ENCODE results near the gene PALD1. TPM values are rescaled to one million over a fixed set of nuclear protein-coding genes. Genes with fewer than 3 reads are reported as not detected.
"Not testable (repeated sequence)": the region's sequence is repeated elsewhere in the genome, so short reads cannot be mapped to it uniquely, and the experiment has no call there.

Gene PALD1
- total RNA-seq, 2 donors from 2014 or later, result 6.7 to 7.4 TPM

DNA sequence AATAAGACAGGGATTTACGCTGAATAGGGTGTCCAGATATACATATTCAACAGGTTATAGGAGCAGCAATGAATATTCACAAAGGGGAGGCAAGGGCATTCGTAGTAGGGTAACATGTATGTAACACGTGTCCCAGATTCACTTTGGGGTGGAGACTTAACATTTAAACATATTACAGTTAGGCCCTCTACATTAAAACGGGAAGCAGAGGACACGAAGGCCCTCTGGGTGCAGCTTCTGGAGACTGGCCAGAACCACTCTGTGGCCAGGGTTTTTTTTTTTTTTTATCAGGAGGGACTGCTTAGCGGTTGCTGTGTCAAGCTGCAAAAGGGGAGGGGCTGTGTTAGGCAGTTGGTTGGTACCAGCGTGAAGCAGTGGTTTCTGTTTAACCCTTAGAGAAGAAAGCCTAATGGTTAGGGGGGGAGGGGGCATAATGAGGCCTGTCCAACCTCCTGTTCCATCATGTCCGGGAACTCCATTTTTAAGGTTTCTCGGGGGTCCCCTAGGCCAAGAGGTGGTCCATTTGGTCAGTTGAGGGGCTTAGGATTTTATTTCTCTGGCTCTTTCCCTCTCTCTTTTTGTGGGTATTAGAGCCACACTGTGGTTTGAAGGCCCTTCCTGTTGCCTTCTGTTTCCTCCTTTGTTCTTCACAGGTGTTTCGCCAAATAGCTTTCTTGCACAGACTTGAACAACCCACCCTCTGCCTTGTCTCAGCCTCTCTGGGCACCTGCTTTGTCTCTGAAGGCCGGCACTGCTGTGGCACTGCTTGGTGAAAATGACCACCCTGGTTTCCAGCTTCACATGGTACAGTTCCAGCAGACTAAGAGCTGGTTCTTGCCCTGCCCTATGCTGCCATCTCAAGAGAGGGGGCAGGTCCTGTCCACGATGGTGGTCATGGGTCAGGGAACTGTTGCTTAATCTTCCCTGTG is 97.6 kb downstream of the PALD1 start:
- intact Hi-C loops (cut with DNase I), result no loop called here

DNA sequence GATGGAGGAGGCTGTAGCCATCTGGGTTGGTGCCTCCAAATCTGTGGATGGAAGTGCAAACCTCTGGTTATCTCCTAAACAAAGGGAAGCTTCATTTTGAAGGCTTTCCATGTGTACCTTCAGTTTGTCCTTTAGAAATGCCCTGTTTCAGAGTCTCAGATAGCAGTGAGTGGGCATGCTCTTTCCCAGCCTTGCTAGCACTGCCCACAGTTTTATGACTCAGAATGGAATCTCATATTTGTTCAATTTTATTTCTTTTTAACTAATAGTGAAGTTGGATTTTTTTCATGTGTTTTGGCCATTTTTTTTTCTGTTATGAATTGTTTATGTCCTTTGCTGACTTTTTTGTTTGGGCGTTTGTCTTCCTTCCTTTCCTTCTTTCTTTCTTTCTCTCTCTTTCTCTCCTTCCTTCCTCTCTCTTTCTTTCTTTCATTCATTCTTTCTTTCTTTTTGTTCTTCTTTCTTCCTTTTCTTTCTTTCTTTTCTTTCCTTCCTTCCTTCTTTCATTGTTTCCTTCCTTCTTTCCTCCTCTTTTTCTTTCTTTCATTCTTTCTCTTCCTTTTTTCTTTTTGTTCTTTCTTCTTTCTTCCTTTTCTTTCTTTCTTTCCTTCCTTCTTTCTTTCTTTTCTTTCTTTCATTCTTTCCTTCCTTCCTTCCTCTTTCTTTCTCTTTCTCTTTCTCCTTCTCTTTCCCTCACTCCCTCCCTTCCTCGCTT is 98.4 kb downstream of the PALD1 start:
- intact Hi-C loops (cut with DNase I), result no loop called here
- DNase-seq (ENCODE audit: low spot score), result no peak

More for the DNA sequence above, 97.6 kb downstream of the PALD1 start:
- peak; percentile 62 for DNase-seq (ENCODE audit: low spot score)

GRCh38 chr10:70578371-70578947 is 99.9 kb downstream of the PALD1 start:
- DNase-seq (ENCODE audit: low spot score), result no peak
- intact Hi-C loops (cut with DNase I), result no loop called here

GRCh38 chr10:70579234-70580002 is 100.9 kb downstream of the PALD1 start:
- DNase-seq (ENCODE audit: low spot score), result no peak

GRCh38 chr10:70581176-70581575 is 102.6 kb downstream of the PALD1 start:
- intact Hi-C loops (cut with DNase I), result not testable (repeated sequence)
- peak; percentile 67 for DNase-seq (ENCODE audit: low spot score)

More at GRCh38 chr10:70579234-70580002, 100.9 kb downstream of the PALD1 start:
- intact Hi-C loops (cut with DNase I), result no loop called here

GRCh38 chr10:70582793-70583668 is 104.5 kb downstream of the PALD1 start:
- DNase-seq (ENCODE audit: low spot score), result peak; percentile 57
- intact Hi-C loops (cut with DNase I), result no loop called here

- DNase-seq (ENCODE audit: low spot score), result peak; percentile 41
- intact Hi-C loops (cut with DNase I), result no loop called here
Measured at GRCh38 chr10:70583669-70584037, 105.1 kb downstream of the PALD1 start.

DNA sequence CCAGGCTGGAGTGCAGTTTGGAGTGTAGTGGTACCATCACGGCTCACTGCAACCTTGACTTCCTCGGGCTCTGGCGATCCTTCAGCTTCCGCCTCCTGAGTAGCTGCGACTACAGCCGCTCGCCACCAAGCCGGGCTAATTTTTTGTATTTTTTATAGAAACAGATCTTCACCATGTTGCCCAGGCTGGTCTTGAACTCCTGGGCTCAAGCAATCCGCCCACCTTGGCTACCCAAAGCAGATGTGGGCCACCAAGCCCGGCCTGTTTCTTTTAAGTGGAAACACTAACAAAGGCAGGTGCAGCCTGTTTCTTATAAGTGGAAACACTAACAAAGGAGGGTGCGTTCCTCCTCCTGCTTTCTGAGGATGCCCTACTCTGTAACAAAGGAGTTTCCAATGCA is 105.8 kb downstream of the PALD1 start:
- intact Hi-C loops (cut with DNase I), result no loop called here
- DNase-seq (ENCODE audit: low spot score), result peak; percentile 48

GRCh38 chr10:70584909-70585544 is 106.5 kb downstream of the PALD1 start:
- intact Hi-C loops (cut with DNase I), result no loop called here
- DNase-seq (ENCODE audit: low spot score), result no peak

- no peak for DNase-seq (ENCODE audit: low spot score)
- intact Hi-C loops (cut with DNase I), result no loop called here
Measured at GRCh38 chr10:70585578-70586169, 107.1 kb downstream of the PALD1 start.

GRCh38 chr10:70586348-70586930 is 107.9 kb downstream of the PALD1 start:
- intact Hi-C loops (cut with DNase I), result no loop called here
- no peak for DNase-seq (ENCODE audit: low spot score)

GRCh38 chr10:70587045-70587658 is 108.6 kb downstream of the PALD1 start:
- intact Hi-C loops (cut with DNase I), result no loop called here
- DNase-seq (ENCODE audit: low spot score), result no peak

GRCh38 chr10:70588255-70588654 is 109.7 kb downstream of the PALD1 start:
- no peak for DNase-seq (ENCODE audit: low spot score)
- intact Hi-C loops (cut with DNase I), result no loop called here

DNA sequence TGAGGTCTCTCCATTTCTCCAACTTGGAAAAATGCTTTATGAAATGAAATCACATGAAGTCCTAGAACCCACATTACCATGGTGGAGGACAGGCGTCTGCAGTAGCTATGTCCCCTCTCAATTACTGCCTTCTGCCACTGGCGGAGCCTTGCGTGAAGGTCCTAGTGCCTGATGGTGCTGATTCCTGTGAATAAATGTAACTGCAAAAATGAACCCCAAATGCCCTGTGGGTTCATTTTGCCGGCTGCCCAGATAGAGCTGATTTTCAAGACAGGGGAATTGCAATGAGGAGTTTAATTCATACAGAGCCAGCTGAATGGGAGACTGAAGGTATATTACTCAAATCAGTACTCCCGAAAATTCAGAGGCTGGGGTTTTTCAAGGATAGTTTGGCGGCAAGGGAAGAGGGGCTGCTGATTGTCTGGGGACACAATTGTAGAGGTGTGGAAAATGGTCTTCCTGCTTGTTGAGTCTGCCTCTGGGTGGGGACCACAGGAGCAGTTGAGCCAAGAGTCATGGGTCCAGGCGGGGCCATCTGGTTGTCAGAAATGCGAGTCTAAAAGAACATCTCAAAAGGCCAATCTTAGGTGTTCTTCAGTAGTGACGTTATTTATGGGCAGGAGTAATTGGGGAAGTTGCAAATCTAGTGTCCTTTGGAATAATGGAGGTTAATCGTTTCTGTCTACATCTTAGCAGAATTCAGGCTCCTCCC is 110.4 kb downstream of the PALD1 start:
- intact Hi-C loops (cut with DNase I), result no loop called here
- DNase-seq (ENCODE audit: low spot score), result no peak

DNA sequence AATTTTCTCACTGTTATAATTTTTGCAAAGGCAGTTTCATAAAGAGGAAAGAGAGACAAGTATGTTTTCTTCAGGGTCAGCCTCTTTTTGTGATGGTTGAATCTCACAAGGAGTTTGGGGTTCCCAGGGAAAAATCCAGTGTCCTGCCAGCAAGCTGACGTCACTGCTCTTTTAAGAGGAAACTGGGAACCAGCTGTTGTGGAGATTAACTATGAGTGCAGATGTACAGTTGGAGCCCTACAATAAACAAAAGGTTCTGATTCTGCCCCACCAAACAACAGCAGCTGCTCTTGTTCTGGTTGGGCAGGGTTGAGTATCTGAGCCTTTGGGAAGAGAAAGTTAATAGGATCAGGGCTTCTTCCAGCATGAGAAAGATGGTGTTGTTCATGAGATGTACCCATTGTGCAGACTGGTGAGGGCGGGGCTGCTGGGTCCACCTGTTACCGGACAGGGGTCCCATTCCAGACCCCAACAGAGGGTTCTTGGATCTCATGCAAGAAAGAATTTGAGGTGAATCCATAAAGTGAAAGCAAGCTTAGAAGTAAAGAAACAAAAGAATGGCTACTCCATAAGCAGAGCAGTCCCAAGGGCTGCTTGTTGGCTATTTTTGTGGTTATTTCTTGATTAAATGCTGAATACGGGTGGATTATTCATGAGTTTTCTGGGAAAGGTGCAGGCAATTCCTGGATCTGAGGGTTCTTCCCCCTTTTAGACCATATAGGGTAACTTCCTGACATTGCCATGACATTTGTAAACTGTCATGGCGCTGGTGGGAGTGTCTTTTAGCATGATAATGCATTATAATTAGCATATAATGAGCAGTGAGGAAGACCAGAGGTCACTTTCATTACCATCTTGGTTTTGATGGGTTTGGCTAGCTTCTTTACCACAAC is 111.4 kb downstream of the PALD1 start:
- intact Hi-C loops (cut with DNase I), result loop anchor here in 1 of 2 donors (10.0 kb wide), 1 partner anchor 1015 kb away; the partner anchor contains the start of gene NEUROG3
- no peak for DNase-seq (ENCODE audit: low spot score)
